K562 (cell line): ENCODE measurements around the gene CD79A. TPM values are rescaled to one million over a fixed set of nuclear protein-coding genes. Genes with fewer than 3 reads are reported as not detected.

Experiments
- E2F6 ChIP-seq, 2 experiments: IDR thresholded peaks; 2 replicates each; pipeline ENCODE4 v1.6.1; 2011; ENCODE audit warnings: borderline replicate concordance in 1 of 2, control low read depth in 1 of 2, low read depth in 1 of 2, low read length in 1 of 2, mild to moderate bottlenecking in 1 of 2, mixed read lengths in 1 of 2, moderate library complexity in 1 of 2; ENCODE audit not compliant: insufficient read depth in 1 of 2, insufficient read length in 1 of 2, poor library complexity in 1 of 2, severe bottlenecking in 1 of 2; ENCODE audit errors: extremely low read depth in 1 of 2
- EGR1 ChIP-seq: fragments of 450-650 bp; conservative IDR thresholded peaks from 2 replicates; pipeline ENCODE4 v1.6.1; 2017; ENCODE audit warnings: mild to moderate bottlenecking
- EZH2 ChIP-seq: IDR thresholded peaks from 2 replicates; pipeline ENCODE4 v1.6.1; 2012; ENCODE audit warnings: low read depth, mild to moderate bottlenecking, inconsistent platforms, low read length, borderline replicate concordance
- FOXP1 ChIP-seq: sonication (generic); formaldehyde crosslinking; IDR thresholded peaks from 2 replicates; pipeline ENCODE4 v1.8.0; 2022; ENCODE audit warnings: mild to moderate bottlenecking, missing genetic modification reagents
- POLR2A ChIP-seq: fragments of 450-650 bp; conservative IDR thresholded peaks from 2 replicates; pipeline ENCODE4 v1.6.1; 2016
- PPARD ChIP-seq: fragments of 250-450 bp; sonication (Bioruptor Pico); IDR thresholded peaks from 2 replicates; pipeline ENCODE4 v1.8.0; 2022; ENCODE audit warnings: inconsistent platforms, mild to moderate bottlenecking, moderate library complexity
- SIN3B ChIP-seq: fragments of 450-650 bp; IDR thresholded peaks from 2 replicates; pipeline ENCODE4 v1.6.1; 2017; ENCODE audit warnings: low read depth, mild to moderate bottlenecking, moderate library complexity
- SMAD1 ChIP-seq: fragments of 150-350 bp; IDR thresholded peaks from 2 replicates; pipeline ENCODE4 v1.6.1; 2014; ENCODE audit warnings: low read length, low read depth; ENCODE audit not compliant: partially characterized antibody
- SMARCC2 ChIP-seq: fragments of 450-650 bp; IDR thresholded peaks from 2 replicates; pipeline ENCODE4 v1.6.1; 2017; ENCODE audit warnings: antibody characterized with exemption, moderate library complexity, mild to moderate bottlenecking, low read depth
- ZBTB34 ChIP-seq: fragments of 250-450 bp; sonication (Bioruptor Pico); IDR thresholded peaks from 2 replicates; pipeline ENCODE4 v1.8.0; 2021; ENCODE audit warnings: mild to moderate bottlenecking, moderate library complexity
- ZNF263 ChIP-seq: sonication (generic); formaldehyde crosslinking; IDR thresholded peaks from 2 replicates; pipeline ENCODE4 v1.8.0; 2022; ENCODE audit warnings: mild to moderate bottlenecking, missing genetic modification reagents, borderline replicate concordance
- polyA plus RNA-seq, 8 experiments: library from polyadenylated mRNA; depleted of rRNA in 4 of 8; stranded (reverse) in 5 of 8; unstranded in 3 of 8; fragments of >200 nt; fragmentation: Nextera tagmentation in 2 of 8; fragmentation: Illumina TruSeq in 1 of 8; extraction: Ambion mirVana in 2 of 8; extraction: Trizol in 1 of 8; gene quantifications; 2 replicates each; pipeline versions ENCODE4 v1.2.1 to v1.2.3, GENCODE V29; 2011 to 2014; ENCODE audit warnings: inconsistent platforms in 1 of 8, missing spikeins in 1 of 8
- total RNA-seq, 7 experiments: library from RNA; depleted of rRNA in 6 of 7; stranded (reverse); fragments of >200 nt in 6 of 7; fragmentation: Illumina TruSeq in 2 of 7; extraction: Trizol in 2 of 7; gene quantifications; 2 replicates each; pipeline versions ENCODE4 v1.2.1 to v1.2.3, GENCODE V29; 2011 to 2021; ENCODE audit warnings: low replicate concordance in 1 of 7

CD79A gene
- total and polyA plus RNA-seq, 9 of the 15 experiments (the other 6 are each of a cell fraction or from before 2014, with no cell fraction given) = 0.04 to 0.72 (median 0.17) TPM; not detected in 3

- TF ChIP-seq SMAD1 (no peak), FOXP1 (CRISPR knock-in tag) (no peak), EZH2 (no peak), SMARCC2 (no peak), ZNF263 (peak; percentile 98), PPARD (CRISPR knock-in tag) (no peak), EGR1 (peak; percentile 65; the same call in 1 of the 2 replicates), SIN3B (peak; percentile 34; the same call in 1 of the 2 replicates), E2F6 (IDR thresholded peaks at IDR 0.05; ENCODE audit: borderline replicate concordance in 1 of 2, extremely low read depth in 1 of 2, insufficient read depth in 1 of 2, insufficient read length in 1 of 2, low read depth in 1 of 2, low read length in 1 of 2, poor library complexity in 1 of 2, severe bottlenecking in 1 of 2) (peak in 1 of 2 experiments; percentile 68), POLR2A (no peak), ZBTB34 (CRISPR knock-in tag) (no peak)
Measured at GRCh38 chr19:41928221-41928683, 51.2 kb downstream of the CD79A start, which contains the start of gene ERFL (continued).
